HEK293 (cell line): Measurements from ENCODE around the gene FOSB.
A peak's percentile ranks its signal among the peaks of the same experiment; 100 is the strongest.

Experiments used
- FEZF1 ChIP-seq: fragments of 450-650 bp; formaldehyde crosslinking; IDR thresholded peaks from 2 replicates; pipeline ENCODE4 v1.5.1; 2016; ENCODE audit warnings: missing biosample characterization, missing genetic modification characterization
- KLF1 ChIP-seq: fragments of 450-650 bp; formaldehyde crosslinking; IDR thresholded peaks from 2 replicates; pipeline ENCODE4 v1.5.1; 2016; ENCODE audit warnings: missing biosample characterization, missing genetic modification characterization
- KLF17 ChIP-seq: fragments of 450-650 bp; formaldehyde crosslinking; IDR thresholded peaks from 2 replicates; pipeline ENCODE4 v1.5.1; 2016; ENCODE audit warnings: missing biosample characterization, missing genetic modification characterization
- PATZ1 ChIP-seq: fragments of 450-650 bp; formaldehyde crosslinking; IDR thresholded peaks from 2 replicates; pipeline ENCODE4 v1.5.1; 2016; ENCODE audit warnings: missing biosample characterization, missing genetic modification characterization
- PRDM4 ChIP-seq: fragments of 450-650 bp; formaldehyde crosslinking; IDR thresholded peaks from 2 replicates; pipeline ENCODE4 v1.5.1; 2017; ENCODE audit warnings: missing biosample characterization, missing genetic modification characterization
- SCRT1 ChIP-seq: fragments of 450-650 bp; formaldehyde crosslinking; IDR thresholded peaks from 2 replicates; pipeline ENCODE4 v1.5.1; 2016; ENCODE audit warnings: missing biosample characterization, missing genetic modification characterization, borderline replicate concordance
- SP7 ChIP-seq: fragments of 450-650 bp; formaldehyde crosslinking; IDR thresholded peaks from 2 replicates; pipeline ENCODE4 v1.5.1; 2016; ENCODE audit warnings: missing biosample characterization, missing genetic modification characterization
- WT1 ChIP-seq: fragments of 450-650 bp; formaldehyde crosslinking; IDR thresholded peaks from 2 replicates; pipeline ENCODE4 v1.5.1; 2016; ENCODE audit warnings: missing biosample characterization, missing genetic modification characterization
- ZBTB20 ChIP-seq: fragments of 450-650 bp; formaldehyde crosslinking; IDR thresholded peaks from 2 replicates; pipeline ENCODE4 v1.5.1; 2016; ENCODE audit warnings: missing biosample characterization, missing genetic modification characterization
- ZBTB21 ChIP-seq: fragments of 450-650 bp; formaldehyde crosslinking; IDR thresholded peaks from 2 replicates; pipeline ENCODE4 v1.5.1; 2017; ENCODE audit warnings: missing biosample characterization, missing genetic modification characterization
- ZBTB26 ChIP-seq: fragments of 450-650 bp; formaldehyde crosslinking; optimal IDR thresholded peaks from 2 replicates; pipeline ENCODE3; 2016; ENCODE audit warnings: missing biosample characterization, mild to moderate bottlenecking, missing genetic modification characterization
- ZFP69B ChIP-seq: fragments of 450-650 bp; formaldehyde crosslinking; IDR thresholded peaks from 2 replicates; pipeline ENCODE4 v1.5.1; 2016; ENCODE audit warnings: missing biosample characterization, missing genetic modification characterization
- ZNF148 ChIP-seq: fragments of 450-650 bp; formaldehyde crosslinking; IDR thresholded peaks from 2 replicates; pipeline ENCODE4 v1.5.0; 2017; ENCODE audit warnings: missing biosample characterization, missing genetic modification characterization, borderline replicate concordance
- ZNF184 ChIP-seq: fragments of 450-650 bp; IDR thresholded peaks from 2 replicates; pipeline ENCODE4 v1.5.1; 2018; ENCODE audit warnings: missing biosample characterization, mild to moderate bottlenecking, missing genetic modification characterization
- ZNF324 ChIP-seq: fragments of 450-650 bp; formaldehyde crosslinking; IDR thresholded peaks from 2 replicates; pipeline ENCODE4 v1.5.1; 2016; ENCODE audit warnings: missing biosample characterization, missing genetic modification characterization
- ZNF366 ChIP-seq: fragments of 450-650 bp; formaldehyde crosslinking; conservative IDR thresholded peaks from 2 replicates; pipeline ENCODE4 v1.5.1; 2016; ENCODE audit warnings: missing biosample characterization, missing genetic modification characterization
- ZNF433 ChIP-seq: fragments of 450-650 bp; formaldehyde crosslinking; IDR thresholded peaks from 2 replicates; pipeline ENCODE4 v1.5.1; 2016; ENCODE audit warnings: missing biosample characterization, missing genetic modification characterization, low read depth
- ZNF473 ChIP-seq: fragments of 450-650 bp; formaldehyde crosslinking; IDR thresholded peaks from 2 replicates; pipeline ENCODE4 v1.5.1; 2017; ENCODE audit warnings: missing biosample characterization, missing genetic modification characterization
- ZNF510 ChIP-seq: fragments of 450-650 bp; formaldehyde crosslinking; IDR thresholded peaks from 2 replicates; pipeline ENCODE4 v1.5.1; 2018; ENCODE audit warnings: mild to moderate bottlenecking, missing genetic modification characterization, missing biosample characterization; ENCODE audit not compliant: insufficient replicate concordance
- ZNF580 ChIP-seq: fragments of 450-650 bp; formaldehyde crosslinking; IDR thresholded peaks from 2 replicates; pipeline ENCODE4 v1.5.1; 2016; ENCODE audit warnings: missing biosample characterization, missing genetic modification characterization
- ZNF600 ChIP-seq: fragments of 450-650 bp; formaldehyde crosslinking; IDR thresholded peaks from 2 replicates; pipeline ENCODE4 v1.5.1; 2016; ENCODE audit warnings: missing biosample characterization, missing genetic modification characterization
- ZNF664 ChIP-seq: fragments of 450-650 bp; formaldehyde crosslinking; IDR thresholded peaks from 2 replicates; pipeline ENCODE4 v1.5.1; 2016; ENCODE audit warnings: missing biosample characterization, missing genetic modification characterization
- ZNF692 ChIP-seq: fragments of 450-650 bp; formaldehyde crosslinking; IDR thresholded peaks from 2 replicates; pipeline ENCODE4 v1.5.1; 2016; ENCODE audit warnings: missing biosample characterization, missing genetic modification characterization
- ZNF704 ChIP-seq: fragments of 450-650 bp; formaldehyde crosslinking; IDR thresholded peaks from 2 replicates; pipeline ENCODE4 v1.5.1; 2016; ENCODE audit warnings: missing biosample characterization, missing genetic modification characterization
- ZNF707 ChIP-seq: fragments of 450-650 bp; formaldehyde crosslinking; IDR thresholded peaks from 2 replicates; pipeline ENCODE4 v1.5.1; 2016; ENCODE audit warnings: missing biosample characterization, missing genetic modification characterization
- ZNF830 ChIP-seq: fragments of 450-650 bp; IDR thresholded peaks from 2 replicates; pipeline ENCODE4 v1.5.0; 2018; ENCODE audit warnings: missing biosample characterization, missing genetic modification characterization, low read depth, mild to moderate bottlenecking, moderate library complexity
- ZXDB ChIP-seq: fragments of 450-650 bp; formaldehyde crosslinking; IDR thresholded peaks from 2 replicates; pipeline ENCODE4 v1.5.1; 2016; ENCODE audit warnings: missing biosample characterization, missing genetic modification characterization

The FOSB gene

GRCh38 chr19:45469132-45469944, 1.5 kb downstream of the FOSB start (continued):
- TF ChIP-seq ZNF704 (no peak), ZNF600 (0 out of 2 replicates have a peak, but pooled peaks have one; percentile 11), ZNF692 (tag by site-specific recombination) (peak; percentile 34), ZNF707 (tag by site-specific recombination) (no peak), ZNF473 (no peak), ZNF664 (tag by site-specific recombination) (no peak), ZNF510 (tag by site-specific recombination) (no peak), ZBTB26 (tag by site-specific recombination) (peak; percentile 90), KLF1 (tag by site-specific recombination) (peak; percentile 60; the same call in 1 of the 2 replicates), ZNF433 (tag by site-specific recombination) (no peak), WT1 (0 out of 2 replicates have a peak, but pooled peaks have one; percentile 14), KLF17 (tag by site-specific recombination) (peak; percentile 35; the same call in 1 of the 2 replicates), ZNF324 (tag by site-specific recombination) (no peak), ZBTB21 (tag by site-specific recombination) (peak; percentile 82), PRDM4 (tag by site-specific recombination) (no peak; the same call in 1 of the 2 replicates), ZBTB20 (peak; percentile 93), ZNF148 (tag by site-specific recombination) (no peak), SP7 (tag by site-specific recombination) (peak; percentile 62; the same call in 1 of the 2 replicates), ZNF580 (tag by site-specific recombination) (peak; percentile 2; the same call in 1 of the 2 replicates), ZNF366 (no peak), ZNF830 (tag by site-specific recombination) (no peak), ZXDB (tag by site-specific recombination) (peak; percentile 85), FEZF1 (tag by site-specific recombination) (no peak), ZNF184 (tag by site-specific recombination) (no peak), PATZ1 (tag by site-specific recombination) (peak; percentile 98), SCRT1 (tag by site-specific recombination) (no peak), ZFP69B (no peak)
